SHP77 treated with DMSO at 0.1 percent for 48 hours (cell line): ENCODE results near the gene MYADML2.

Source experiments
- DNase-seq: peaks from one replicate; lab custom pipeline; 2025; lab: John Stamatoyannopoulos, UW

MYADML2 gene

GRCh38 chr17:81899514-81900166, 47.4 kb downstream of the MYADML2 start:
- no peak for DNase-seq

GRCh38 chr17:81898885-81899284, 48.1 kb downstream of the MYADML2 start:
- no peak for DNase-seq

- no peak for DNase-seq
These were observed 48.8 kb downstream of the MYADML2 start for GRCh38 chr17:81898029-81898866.

GRCh38 chr17:81895400-81895799, 51.6 kb downstream of the MYADML2 start:
- no peak for DNase-seq

- DNase-seq, result no peak
These were observed 55.8 kb downstream of the MYADML2 start for GRCh38 chr17:81891303-81891552.

GRCh38 chr17:81890447-81891302, 56.4 kb downstream of the MYADML2 start:
- no peak for DNase-seq
